ENCODE data around the gene AMD1. TPM values are rescaled to one million over a fixed set of nuclear protein-coding genes. Genes with fewer than 3 reads are reported as not detected.

The AMD1 gene
- total and polyA plus RNA-seq, 12 donors = 34.2 to 101 (median 53.3) TPM

- peak overlapping the region; percentile 84 to 97 (median 95) for H3K27ac ChIP-seq
- peak; percentile 55 to 61 for DNase-seq
- no peaks in the 10 kb centered on the region for H3K27me3 ChIP-seq
- H3K36me3 ChIP-seq = no peaks in the 10 kb centered on the region
- H3K4me1 ChIP-seq = peaks cover 0 to 56% (median 44%) of the 10 kb centered on the region in 9 donors
- no peaks in the 10 kb centered on the region for H3K9me3 ChIP-seq
- intact Hi-C loops (cut with DNase I) = loop anchor here in 9 of 10 donors (2.0 to 10.0 kb wide), 13 partner anchors 59 to 341 kb away; partner anchors contain the start of genes CDK19 (in 5 of the 9), GTF3C6 (in 4 of the 9) and RPF2 (in 1 of the 9)
- peak; percentile 15 to 67 (median 23) for ATAC-seq
- H3K4me3 ChIP-seq = peak overlapping the region; percentile 68 to 96 (median 91)
- WGBS, 2 donors = 1% methylated on average over 54 to 61 of the region's 61 CpGs
- no peak for TF ChIP-seq CTCF (IDR thresholded peaks at IDR 0.05)
These were observed 1.1 kb downstream of the AMD1 start for GRCh38 chr6:110875548-110876169.

DNA sequence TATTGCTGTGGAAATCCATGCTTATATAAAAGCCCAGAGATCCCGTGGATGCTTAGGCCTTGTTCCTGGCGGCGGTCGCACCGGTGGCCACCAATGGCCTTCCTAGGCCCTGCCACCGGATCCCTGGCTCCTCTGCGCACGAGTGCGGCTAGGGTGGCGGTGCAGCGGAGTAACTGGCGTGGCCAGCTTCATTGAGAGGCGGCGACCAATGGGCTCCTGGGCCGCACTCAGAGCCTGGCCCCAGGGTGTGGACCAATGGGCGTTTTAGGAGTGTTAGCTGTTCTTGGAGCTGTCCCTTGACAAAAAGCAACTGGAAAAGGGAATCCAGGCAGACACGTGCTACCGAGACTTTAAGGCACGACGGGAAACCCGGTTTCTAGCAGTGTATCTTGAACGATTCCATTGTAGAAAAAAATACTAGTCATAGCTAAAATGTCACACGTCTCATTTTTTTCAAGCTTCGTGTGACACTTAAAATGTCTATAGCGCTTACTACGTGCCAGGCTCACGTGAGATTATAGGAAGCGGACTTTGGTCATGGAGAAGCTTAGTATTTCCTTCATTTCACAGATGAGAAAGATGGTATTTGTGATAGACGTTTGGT lies 1.7 kb downstream of the AMD1 start:
- no peaks in the 10 kb centered on the region for H3K36me3 ChIP-seq
- ATAC-seq (peak; percentile 72 to 87 (median 84)), DNase-seq (peak; percentile 84 to 87)
- H3K27me3 ChIP-seq = no peaks in the 10 kb centered on the region
- 1% methylated on average over 29 of the region's 29 CpGs for WGBS, 2 donors
- peaks cover 0 to 62% (median 50%) of the 10 kb centered on the region in 9 donors for H3K4me1 ChIP-seq
- no peaks in the 10 kb centered on the region for H3K9me3 ChIP-seq
- H3K4me3 ChIP-seq = peak overlapping the region; percentile 68 to 96 (median 91)
- H3K27ac ChIP-seq = peak overlapping the region; percentile 84 to 97 (median 95)
- intact Hi-C loops (cut with DNase I) = loop anchor here in 9 of 10 donors (5.0 to 10.0 kb wide), 10 partner anchors 61 to 341 kb away; partner anchors contain the start of genes GTF3C6 (in 3 of the 9), CDK19 (in 1 of the 9) and RPF2 (in 1 of the 9)
- TF ChIP-seq CTCF (IDR thresholded peaks at IDR 0.05) = no peak

DNA sequence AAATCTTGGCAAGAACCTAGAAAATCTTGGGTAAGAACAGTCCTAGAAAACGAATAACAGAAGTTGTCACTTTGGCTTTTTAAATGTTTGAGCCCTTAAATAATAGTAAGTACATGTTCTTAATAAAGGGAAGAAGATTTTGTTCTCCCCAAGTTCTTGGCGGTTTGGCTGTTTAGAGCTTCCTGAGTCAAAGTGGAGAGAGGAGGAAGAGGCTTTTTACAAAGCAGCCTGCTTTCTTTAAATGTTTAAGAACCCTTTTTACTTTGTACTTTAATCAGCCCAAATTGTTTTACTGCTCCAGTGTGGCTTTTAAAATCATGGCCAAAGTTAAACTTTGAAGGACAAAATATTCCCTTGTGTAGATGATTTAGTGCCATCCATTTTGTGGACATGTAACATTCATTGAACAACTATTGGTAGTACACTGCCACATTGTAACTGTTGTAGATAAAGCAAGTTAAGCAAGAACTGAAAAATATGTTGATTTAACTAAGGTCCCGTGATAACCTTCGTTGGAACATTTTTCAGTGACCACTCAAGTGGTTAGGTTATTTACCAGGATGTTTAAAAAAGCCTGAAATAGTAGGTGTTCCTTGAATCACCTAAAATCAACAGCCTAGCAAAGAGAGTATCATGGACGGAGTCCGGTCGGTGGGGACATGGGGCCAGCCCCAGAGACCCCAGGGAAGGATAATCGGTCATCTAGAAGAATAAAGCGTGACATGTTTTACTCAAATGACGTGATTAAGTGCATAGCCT lies 2.4 kb downstream of the AMD1 start:
- H3K9me3 ChIP-seq = no peaks in the 10 kb centered on the region
- peaks cover 0 to 69% (median 57%) of the 10 kb centered on the region in 9 donors for H3K4me1 ChIP-seq
- intact Hi-C loops (cut with DNase I) = loop anchor here in 9 of 10 donors (5.0 to 10.0 kb wide), 10 partner anchors 62 to 342 kb away; partner anchors contain the start of genes GTF3C6 (in 3 of the 9), CDK19 (in 1 of the 9) and RPF2 (in 1 of the 9)
- 36 to 37% methylated on average over 10 of the region's 10 CpGs for WGBS, 2 donors
- DNase-seq (no peak), ATAC-seq (no peak)
- no peaks in the 10 kb centered on the region for H3K36me3 ChIP-seq
- TF ChIP-seq CTCF (IDR thresholded peaks at IDR 0.05) = no peak
- H3K27me3 ChIP-seq = no peaks in the 10 kb centered on the region
- peak overlapping the region in 9 of 10 donors; percentile 68 to 96 (median 91) for H3K4me3 ChIP-seq
- peak overlapping the region in 8 of 10 donors; percentile 92 to 97 (median 95) for H3K27ac ChIP-seq

GRCh38 chr6:110877569-110877968 lies 3.0 kb downstream of the AMD1 start:
- peak overlapping the region in 5 of 10 donors; percentile 92 to 97 (median 95) for H3K27ac ChIP-seq
- H3K27me3 ChIP-seq = no peaks in the 10 kb centered on the region
- ATAC-seq (no peak), DNase-seq (no peak)
- H3K9me3 ChIP-seq = no peaks in the 10 kb centered on the region
- WGBS, 2 donors = 32 to 46% methylated on average over 2 of the region's 2 CpGs
- no peak for TF ChIP-seq CTCF (IDR thresholded peaks at IDR 0.05)
- peak overlapping the region in 8 of 10 donors; percentile 68 to 96 (median 92) for H3K4me3 ChIP-seq
- intact Hi-C loops (cut with DNase I) = loop anchor here in 9 of 10 donors (5.0 to 10.0 kb wide), 10 partner anchors 63 to 343 kb away; partner anchors contain the start of genes GTF3C6 (in 3 of the 9), CDK19 (in 1 of the 9) and RPF2 (in 1 of the 9)
- H3K36me3 ChIP-seq = no peaks in the 10 kb centered on the region
- H3K4me1 ChIP-seq = peaks cover 0 to 75% (median 63%) of the 10 kb centered on the region in 9 donors
